Spinal cord (tissue), 10 donors: Measurements from ENCODE around the gene BTRC. TPM values are rescaled to one million over a fixed set of nuclear protein-coding genes. Genes with fewer than 3 reads are reported as not detected.
"Not testable (repeated sequence)": the region's sequence is repeated elsewhere in the genome, so short reads cannot be mapped to it uniquely, and the experiment has no call there.

Source experiments
- DNase-seq, 6 donors: peaks; one replicate each; pipeline versions ENCODE4 v3.0.0 to v3.0.0-alpha.2; 2013 to 2015; ENCODE audit warnings: low spot score in 6 of 6, low read depth in 4 of 6
- H3K27ac ChIP-seq: one replicate; pipeline ENCODE4 v1.5.1; 2013; ENCODE audit warnings: low read depth, low read length, control low read depth
- H3K27me3 ChIP-seq: one replicate; pipeline ENCODE4 v1.6.1; 2013; ENCODE audit warnings: low read length; ENCODE audit not compliant: control insufficient read depth, insufficient read depth
- H3K36me3 ChIP-seq: one replicate; pipeline ENCODE4 v1.6.1; 2013; ENCODE audit warnings: low read length; ENCODE audit not compliant: control insufficient read depth, insufficient read depth
- H3K4me1 ChIP-seq: one replicate; pipeline ENCODE4 v1.6.1; 2013; ENCODE audit warnings: low read length; ENCODE audit not compliant: control insufficient read depth, insufficient read depth
- H3K4me3 ChIP-seq: one replicate; pipeline ENCODE4 v1.5.1; 2013; ENCODE audit warnings: low read depth, low read length, control low read depth
- H3K9me3 ChIP-seq: one replicate; pipeline ENCODE4 v1.6.1; 2013; ENCODE audit warnings: low read length; ENCODE audit not compliant: control insufficient read depth, insufficient read depth
- WGBS: methylation state at CpG from one replicate; pipeline ENCODE4 v1.1.5; 2013; ENCODE audit warnings: missing lambda C conversion rate; ENCODE audit not compliant: insufficient coverage; 5-methylcytosine and 5-hydroxymethylcytosine counted together
- polyA plus RNA-seq, 2 donors: library from polyadenylated mRNA; unstranded; fragments of 120-200 nt; gene quantifications; one replicate each; pipeline ENCODE4 v1.2.1, GENCODE V29; 2013; ENCODE audit not compliant: insufficient read length in 2 of 2
- total RNA-seq, 2 donors: library from RNA; depleted of rRNA in 1 of 2; stranded (reverse); fragments of 120-200 nt in 1 of 2; fragments of >200 nt in 1 of 2; gene quantifications; one replicate each; pipeline versions ENCODE4 v1.2.3 to v1.2.4, GENCODE V29; 2013 to 2014
- donor health status: healthy.

The BTRC gene
- total and polyA plus RNA-seq, 4 donors: 20.1 to 41.5 (median 36.5) TPM

GRCh38 chr10:101578803-101579515, 225.0 kb downstream of the BTRC start:
- Histone ChIP-seq H3K4me1 (peaks cover 16% of the 10 kb centered on the region), H3K4me3 (no peak overlapping the region), H3K36me3 (peaks cover 74% of the 10 kb centered on the region), H3K9me3 (no peaks in the 10 kb centered on the region), H3K27ac (no peak overlapping the region), H3K27me3 (no peaks in the 10 kb centered on the region)
- DNase-seq: no peak
- 87% methylated on average over 13 of the region's 13 CpGs for WGBS

GRCh38 chr10:101579516-101579870, 225.5 kb downstream of the BTRC start:
- Histone ChIP-seq H3K36me3 (peaks cover 76% of the 10 kb centered on the region), H3K9me3 (no peaks in the 10 kb centered on the region), H3K4me3 (no peak overlapping the region), H3K27me3 (no peaks in the 10 kb centered on the region), H3K27ac (no peak overlapping the region), H3K4me1 (peaks cover 11% of the 10 kb centered on the region)
- WGBS: 98% methylated on average over 12 of the region's 12 CpGs
- no peak for DNase-seq

GRCh38 chr10:101580486-101581399, 226.8 kb downstream of the BTRC start:
- H3K36me3 ChIP-seq: peaks cover 76% of the 10 kb centered on the region
- H3K27me3 ChIP-seq: no peaks in the 10 kb centered on the region
- no peaks in the 10 kb centered on the region for H3K4me1 ChIP-seq
- 68% methylated on average over 8 of the region's 10 CpGs for WGBS
- H3K9me3 ChIP-seq: no peaks in the 10 kb centered on the region
- DNase-seq: no peak
- no peak overlapping the region for H3K27ac ChIP-seq
- no peak overlapping the region for H3K4me3 ChIP-seq

- H3K4me3 ChIP-seq: no peak overlapping the region
- peaks cover 38% of the 10 kb centered on the region for H3K36me3 ChIP-seq
- H3K9me3 ChIP-seq: no peaks in the 10 kb centered on the region
- H3K27me3 ChIP-seq: no peaks in the 10 kb centered on the region
- H3K27ac ChIP-seq: no peak overlapping the region
- no peak for DNase-seq
- 98% methylated on average over 8 of the region's 9 CpGs for WGBS
- H3K4me1 ChIP-seq: peaks cover 33% of the 10 kb centered on the region
Measured at GRCh38 chr10:101585841-101586240, 231.9 kb downstream of the BTRC start.

GRCh38 chr10:101587725-101588653, 234.0 kb downstream of the BTRC start, which contains the start of the genes DPCD and POLL:
Gene DPCD (plus strand): TSS chr10:101588321. CDS start chr10:101588337, 16 bp downstream.
Gene POLL (minus strand): TSS chr10:101588257. CDS start chr10:101587360, 897 bp downstream.
- no peaks in the 10 kb centered on the region for H3K9me3 ChIP-seq
- H3K4me3 ChIP-seq: peak within 1 kb of the TSS; percentile 97
- no peaks in the 10 kb centered on the region for H3K27me3 ChIP-seq
- peaks cover 33% of the 10 kb centered on the region for H3K4me1 ChIP-seq
- H3K27ac ChIP-seq: peak within 1 kb of the TSS; percentile 47
- peaks cover 21% of the 10 kb centered on the region for H3K36me3 ChIP-seq
- DNase-seq: peak; percentile 88 to 99 (median 96)
- under 1% methylated on average over 38 of the region's 50 CpGs for WGBS

- H3K27ac ChIP-seq: no peak overlapping the region
- peak overlapping the region; percentile 97 for H3K4me3 ChIP-seq
- DNase-seq: no peak
- peaks cover 33% of the 10 kb centered on the region for H3K4me1 ChIP-seq
- no peaks in the 10 kb centered on the region for H3K9me3 ChIP-seq
- no peaks in the 10 kb centered on the region for H3K27me3 ChIP-seq
- H3K36me3 ChIP-seq: peaks cover 14% of the 10 kb centered on the region
- WGBS: 51% methylated on average over 2 of the region's 5 CpGs
Measured at GRCh38 chr10:101588879-101589278, 234.9 kb downstream of the BTRC start.

- not testable (repeated sequence) for H3K36me3 ChIP-seq, H3K27ac ChIP-seq, DNase-seq, H3K27me3 ChIP-seq, H3K4me3 ChIP-seq, H3K9me3 ChIP-seq
- H3K4me1 ChIP-seq: peaks cover 16% of the 10 kb centered on the region
- WGBS: no CpG with 5 or more reads among the region's 2 CpGs
Measured at GRCh38 chr10:101593331-101593730, 239.4 kb downstream of the BTRC start.

- no peaks in the 10 kb centered on the region for H3K27me3 ChIP-seq
- DNase-seq: peak in 1 of 6 donors; percentile 93
- H3K4me3 ChIP-seq: no peak overlapping the region
- H3K27ac ChIP-seq: no peak overlapping the region
- no peaks in the 10 kb centered on the region for H3K9me3 ChIP-seq
- 100% methylated on average over 1 of the region's 13 CpGs for WGBS
- H3K36me3 ChIP-seq: peaks cover 2% of the 10 kb centered on the region
- no peaks in the 10 kb centered on the region for H3K4me1 ChIP-seq
Measured at GRCh38 chr10:101595591-101596433, 241.8 kb downstream of the BTRC start.
